DND-41 (cell line): ENCODE results near the gene ATP6V1B1.

Experiments
- ATAC-seq: fragments of 200-7000 bp; cut with Tn5 transposase; 3 replicates; pipeline ENCODE4 v1.9.1; 2021; ENCODE audit warnings: low read depth; ENCODE audit not compliant: insufficient read depth
- DNase-seq: peaks from one replicate; pipeline ENCODE4 v3.0.0-alpha.2; 2020
- H2AFZ ChIP-seq: 2 replicates; pipeline ENCODE4 v1.6.0; 2012; ENCODE audit warnings: low read depth, low read length
- H3K27ac ChIP-seq: 2 replicates; pipeline ENCODE4 v1.5.1; 2012; ENCODE audit warnings: low read length, inconsistent platforms
- H3K27me3 ChIP-seq: fragments of 200-600 bp; sonication (generic); 2 replicates; pipeline ENCODE4 v1.6.0; 2012; ENCODE audit warnings: low read length, mild to moderate bottlenecking, inconsistent platforms; ENCODE audit not compliant: insufficient read depth, poor library complexity
- H3K36me3 ChIP-seq: 2 replicates; pipeline ENCODE4 v1.5.1; 2012; ENCODE audit warnings: low read length, inconsistent platforms; ENCODE audit not compliant: insufficient read depth
- H3K4me1 ChIP-seq: 2 replicates; pipeline ENCODE4 v1.5.1; 2012; ENCODE audit warnings: mild to moderate bottlenecking, low read length; ENCODE audit not compliant: insufficient read depth
- H3K4me2 ChIP-seq: 2 replicates; pipeline ENCODE4 v1.6.0; 2012; ENCODE audit warnings: mild to moderate bottlenecking, moderate library complexity, low read length, inconsistent platforms; ENCODE audit not compliant: insufficient read depth
- H3K4me3 ChIP-seq, 2 experiments: fragments of 200-600 bp in 1 of 2; shearing (Covaris generic) in 1 of 2; 2 replicates each; pipeline ENCODE4 v1.5.1; 2012 to 2016; ENCODE audit warnings: inconsistent platforms in 2 of 2, low read length in 2 of 2, mild to moderate bottlenecking in 2 of 2, low read depth in 1 of 2, moderate library complexity in 1 of 2
- H3K79me2 ChIP-seq: 2 replicates; pipeline ENCODE4 v1.6.0; 2012; ENCODE audit warnings: low read length, inconsistent platforms; ENCODE audit not compliant: insufficient read depth
- H3K9ac ChIP-seq: 2 replicates; pipeline ENCODE4 v1.6.0; 2012; ENCODE audit warnings: low read depth, mild to moderate bottlenecking, inconsistent platforms, low read length, moderate library complexity
- H3K9me3 ChIP-seq: 2 replicates; pipeline ENCODE4 v1.5.1; 2012; ENCODE audit warnings: low read length, moderate library complexity, mild to moderate bottlenecking, inconsistent platforms; ENCODE audit not compliant: insufficient read depth, severe bottlenecking
- H4K20me1 ChIP-seq: 2 replicates; pipeline ENCODE4 v1.6.0; 2012; ENCODE audit warnings: low read length; ENCODE audit not compliant: insufficient read depth
- CTCF ChIP-seq: IDR thresholded peaks from 2 replicates; pipeline ENCODE4 v1.5.1; 2012; ENCODE audit warnings: borderline replicate concordance, low read length, moderate library complexity, mild to moderate bottlenecking; ENCODE audit not compliant: poor library complexity, severe bottlenecking; ENCODE audit errors: extremely low read depth
- EZH2 ChIP-seq: IDR thresholded peaks from 3 replicates; pipeline ENCODE4 v1.6.1; 2012; ENCODE audit warnings: borderline replicate concordance, low read depth, mild to moderate bottlenecking, moderate library complexity, low read length, inconsistent platforms; ENCODE audit not compliant: severe bottlenecking

ATP6V1B1 gene

GRCh38 chr2:70889716-70890037 is 46.0 kb upstream of the ATP6V1B1 start:
- H3K27me3 ChIP-seq: peaks cover 10% of the 10 kb centered on the region

GRCh38 chr2:70890469-70891065 is 45.1 kb upstream of the ATP6V1B1 start:
- Histone ChIP-seq H3K36me3 (no peaks in the 10 kb centered on the region), H2AFZ (no peak overlapping the region), H3K27ac (no peak overlapping the region), H3K4me3 (no peak overlapping the region), H3K4me2 (no peak overlapping the region), H3K27me3 (peaks cover 16% of the 10 kb centered on the region), H3K9ac (no peak overlapping the region), H3K9me3 (no peaks in the 10 kb centered on the region), H3K79me2 (no peaks in the 10 kb centered on the region), H4K20me1 (no peaks in the 10 kb centered on the region), H3K4me1 (no peaks in the 10 kb centered on the region)
- ATAC-seq (no peak), DNase-seq (no peak)
- TF ChIP-seq EZH2 (no peak), CTCF (no peak)

More at GRCh38 chr2:70889716-70890037, 46.0 kb upstream of the ATP6V1B1 start:
- DNase-seq (no peak), ATAC-seq (no peak)
- H4K20me1 ChIP-seq: no peaks in the 10 kb centered on the region
- H3K9me3 ChIP-seq: no peaks in the 10 kb centered on the region
- no peak overlapping the region for H3K4me2 ChIP-seq
- no peak overlapping the region for H2AFZ ChIP-seq
- no peak overlapping the region for H3K27ac ChIP-seq
- H3K4me1 ChIP-seq: no peaks in the 10 kb centered on the region
- no peaks in the 10 kb centered on the region for H3K79me2 ChIP-seq
- no peaks in the 10 kb centered on the region for H3K36me3 ChIP-seq
- H3K4me3 ChIP-seq: no peak overlapping the region
- TF ChIP-seq CTCF (no peak), EZH2 (no peak)
- H3K9ac ChIP-seq: no peak overlapping the region

- Histone ChIP-seq H3K9me3 (no peaks in the 10 kb centered on the region), H3K36me3 (no peaks in the 10 kb centered on the region), H3K4me1 (no peaks in the 10 kb centered on the region), H2AFZ (no peak overlapping the region), H4K20me1 (no peaks in the 10 kb centered on the region), H3K9ac (no peak overlapping the region), H3K27ac (no peak overlapping the region), H3K4me3 (no peak overlapping the region), H3K4me2 (no peak overlapping the region), H3K79me2 (no peaks in the 10 kb centered on the region), H3K27me3 (peaks cover 16% of the 10 kb centered on the region)
- DNase-seq (no peak), ATAC-seq (no peak)
- TF ChIP-seq CTCF: no peak
- no peak for TF ChIP-seq EZH2
Observed at GRCh38 chr2:70891572-70892357, 43.9 kb upstream of the ATP6V1B1 start.
